Stimulated activated CD4-positive, alpha-beta T cell treated with anti-CD3 and anti-CD28 coated beads, Interleukin-1b, Interleukin-23, amount 100 ng/mL, for 1 hour (primary cell): ENCODE results near the gene TRIOBP.

ENCODE experiments used
- DNase-seq, 2 donors: peaks; one replicate each; pipeline ENCODE4 v3.0.0-alpha.2; 2020; ENCODE audit warnings: low read depth in 2 of 2

Gene TRIOBP

GRCh38 chr22:37824674-37825641 is 128.1 kb downstream of the TRIOBP start:
- no peak for DNase-seq
